Brain microvascular endothelial cell (primary cell): ENCODE results near the gene CACNA1D.

Source experiments
- DNase-seq: peaks from one replicate; pipeline ENCODE4 v3.0.0-alpha.2; 2020
- H3K27ac ChIP-seq: fragments of 250-450 bp; sonication (Bioruptor Pico); 2 replicates; pipeline ENCODE4 v1.5.1; 2020; ENCODE audit warnings: mild to moderate bottlenecking, moderate library complexity
- H3K27me3 ChIP-seq: fragments of 250-450 bp; sonication (Bioruptor Pico); replicated peaks from 2 replicates; pipeline ENCODE4 v1.5.1; 2020; ENCODE audit warnings: mild to moderate bottlenecking
- H3K36me3 ChIP-seq: fragments of 250-450 bp; sonication (Bioruptor Pico); replicated peaks from 2 replicates; pipeline ENCODE4 v1.5.1; 2020; ENCODE audit warnings: mild to moderate bottlenecking
- H3K4me3 ChIP-seq: 2 replicates; pipeline ENCODE4 v1.5.1; 2011; ENCODE audit warnings: low read depth, mild to moderate bottlenecking, control low read depth, low read length, moderate library complexity
- in situ Hi-C: cut with HindIII; loops from 2 replicates; pipeline ENCODE4 v1.10.0; 2017; ENCODE audit warnings: low sequenced_read_pairs, low pct_ligation_motif_present
- TF ChIP-seq, protein P1 (sequence below): IDR thresholded peaks from 2 replicates; pipeline ENCODE4 v1.5.1; 2011; ENCODE audit warnings: low read depth, mild to moderate bottlenecking, moderate library complexity, low read length, control low read depth, inconsistent platforms; ENCODE audit errors: missing control alignments

CACNA1D gene

GRCh38 chr3:53614307-53614706 lies 119.9 kb downstream of the CACNA1D start:
- H3K36me3 ChIP-seq: no peaks in the 10 kb centered on the region
- no peak overlapping the region for H3K27ac ChIP-seq
- DNase-seq: no peak
- H3K4me3 ChIP-seq: no peak overlapping the region
- no peaks in the 10 kb centered on the region for H3K27me3 ChIP-seq
- in situ Hi-C loops: no loop called here
- TF ChIP-seq, protein P1, sequence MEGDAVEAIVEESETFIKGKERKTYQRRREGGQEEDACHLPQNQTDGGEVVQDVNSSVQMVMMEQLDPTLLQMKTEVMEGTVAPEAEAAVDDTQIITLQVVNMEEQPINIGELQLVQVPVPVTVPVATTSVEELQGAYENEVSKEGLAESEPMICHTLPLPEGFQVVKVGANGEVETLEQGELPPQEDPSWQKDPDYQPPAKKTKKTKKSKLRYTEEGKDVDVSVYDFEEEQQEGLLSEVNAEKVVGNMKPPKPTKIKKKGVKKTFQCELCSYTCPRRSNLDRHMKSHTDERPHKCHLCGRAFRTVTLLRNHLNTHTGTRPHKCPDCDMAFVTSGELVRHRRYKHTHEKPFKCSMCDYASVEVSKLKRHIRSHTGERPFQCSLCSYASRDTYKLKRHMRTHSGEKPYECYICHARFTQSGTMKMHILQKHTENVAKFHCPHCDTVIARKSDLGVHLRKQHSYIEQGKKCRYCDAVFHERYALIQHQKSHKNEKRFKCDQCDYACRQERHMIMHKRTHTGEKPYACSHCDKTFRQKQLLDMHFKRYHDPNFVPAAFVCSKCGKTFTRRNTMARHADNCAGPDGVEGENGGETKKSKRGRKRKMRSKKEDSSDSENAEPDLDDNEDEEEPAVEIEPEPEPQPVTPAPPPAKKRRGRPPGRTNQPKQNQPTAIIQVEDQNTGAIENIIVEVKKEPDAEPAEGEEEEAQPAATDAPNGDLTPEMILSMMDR: no peak

- TF ChIP-seq, protein P1: no peak
- no peaks in the 10 kb centered on the region for H3K36me3 ChIP-seq
- H3K27ac ChIP-seq: no peak overlapping the region
- DNase-seq: no peak
- no peak overlapping the region for H3K4me3 ChIP-seq
- in situ Hi-C loops: no loop called here
- no peaks in the 10 kb centered on the region for H3K27me3 ChIP-seq
Observed at GRCh38 chr3:53616321-53616720, 121.9 kb downstream of the CACNA1D start.

- H3K27me3 ChIP-seq: no peaks in the 10 kb centered on the region
- no peak for DNase-seq
- no peak overlapping the region for H3K27ac ChIP-seq
- TF ChIP-seq, protein P1: no peak
- H3K36me3 ChIP-seq: no peaks in the 10 kb centered on the region
- in situ Hi-C loops: no loop called here
- no peak overlapping the region for H3K4me3 ChIP-seq
Observed at GRCh38 chr3:53616971-53617892, 122.8 kb downstream of the CACNA1D start.

GRCh38 chr3:53617893-53618523 lies 123.6 kb downstream of the CACNA1D start:
- H3K4me3 ChIP-seq: no peak overlapping the region
- no peak for DNase-seq
- TF ChIP-seq, protein P1: no peak
- in situ Hi-C loops: no loop called here
- no peak overlapping the region for H3K27ac ChIP-seq
- no peaks in the 10 kb centered on the region for H3K36me3 ChIP-seq
- no peaks in the 10 kb centered on the region for H3K27me3 ChIP-seq

- H3K4me3 ChIP-seq: no peak overlapping the region
- no peaks in the 10 kb centered on the region for H3K27me3 ChIP-seq
- H3K36me3 ChIP-seq: no peaks in the 10 kb centered on the region
- no peak for DNase-seq
- TF ChIP-seq, protein P1: no peak
- H3K27ac ChIP-seq: no peak overlapping the region
- in situ Hi-C loops: no loop called here
Observed at GRCh38 chr3:53618524-53618906, 124.1 kb downstream of the CACNA1D start.
